DMS 273 (cell line): ENCODE measurements around the gene QPRT.
"Not testable (repeated sequence)": the region's sequence is repeated elsewhere in the genome, so short reads cannot be mapped to it uniquely, and the experiment has no call there.

Experiments used
- DNase-seq: peaks from one replicate; lab custom pipeline; 2025; ENCODE audit not compliant: unreplicated experiment; lab: John Stamatoyannopoulos, UW

QPRT gene

DNA sequence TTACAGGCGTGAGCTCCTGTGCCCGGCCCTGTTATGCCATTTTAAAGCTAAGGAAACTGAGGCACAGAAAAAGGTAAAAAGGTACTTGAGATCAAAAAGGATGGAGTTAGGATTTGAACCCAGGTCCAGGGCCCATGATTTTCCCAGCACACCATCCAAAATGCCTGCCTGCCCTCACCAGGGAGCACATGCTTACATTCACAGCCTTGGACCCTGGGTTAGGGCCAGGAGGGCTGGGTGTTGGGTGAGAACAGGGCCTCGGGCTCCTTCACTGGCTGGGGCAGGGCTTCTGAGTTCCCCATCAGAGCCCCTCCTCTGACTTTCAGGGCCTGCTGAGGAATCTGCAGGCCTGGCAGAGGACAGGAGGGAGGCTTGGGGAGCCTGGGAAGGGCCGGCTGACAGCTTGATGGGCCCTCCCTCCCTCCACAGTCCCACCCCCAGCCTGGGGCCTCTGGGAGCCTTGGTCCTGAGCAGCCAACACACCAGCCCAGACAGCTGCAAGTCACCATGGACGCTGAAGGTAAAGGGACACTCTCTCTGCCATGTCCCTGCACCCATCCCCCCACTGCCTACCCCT lies at the start of gene QPRT:
Gene QPRT, plus strand, starts transcription at position 490 of the 577 bp plus-strand sequence. Its CDS starts 18 bp downstream, at position 508.
- peak; percentile 91 for DNase-seq

DNA sequence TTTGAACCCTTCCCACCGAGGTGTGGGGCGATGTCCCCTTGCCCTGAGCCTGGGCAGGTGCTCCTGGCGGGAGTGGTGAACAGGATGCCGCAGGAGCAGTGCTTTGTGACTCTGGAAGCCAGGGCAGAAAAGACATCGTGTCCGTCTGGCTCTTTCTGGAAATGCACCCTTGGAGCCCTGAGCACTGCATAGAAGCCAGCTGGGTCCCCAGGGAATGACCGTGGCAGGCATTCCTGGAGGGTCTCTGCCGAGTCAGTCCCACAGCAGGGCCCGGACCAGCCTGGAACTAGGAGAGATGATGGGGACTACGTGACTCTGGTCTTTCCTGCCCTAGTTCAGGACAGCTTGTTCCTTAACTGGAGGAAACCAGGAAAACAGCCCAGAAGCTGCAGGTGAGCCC lies 49.7 kb upstream of the QPRT start:
- DNase-seq, result not testable (repeated sequence)

DNA sequence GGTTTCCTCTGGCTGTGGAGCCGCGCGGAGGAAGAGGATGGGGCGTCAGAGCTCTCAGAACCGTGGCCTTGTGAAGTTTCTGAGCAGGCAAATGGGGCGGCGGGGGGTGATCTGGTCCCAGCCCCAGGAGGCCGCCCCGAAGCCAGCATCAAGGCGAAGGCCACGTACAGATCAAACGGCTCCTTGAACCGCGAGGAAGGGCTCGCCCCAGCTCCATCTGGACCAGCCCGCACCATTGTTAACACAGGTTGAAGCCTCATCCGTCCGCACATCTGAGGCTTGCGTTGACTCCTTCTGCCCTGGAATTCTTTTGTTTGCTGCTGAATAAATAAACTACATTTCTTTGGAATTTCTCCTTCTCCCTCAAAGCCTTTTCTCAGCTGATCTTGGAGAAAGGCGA lies 47.3 kb upstream of the QPRT start:
- not testable (repeated sequence) for DNase-seq

DNA sequence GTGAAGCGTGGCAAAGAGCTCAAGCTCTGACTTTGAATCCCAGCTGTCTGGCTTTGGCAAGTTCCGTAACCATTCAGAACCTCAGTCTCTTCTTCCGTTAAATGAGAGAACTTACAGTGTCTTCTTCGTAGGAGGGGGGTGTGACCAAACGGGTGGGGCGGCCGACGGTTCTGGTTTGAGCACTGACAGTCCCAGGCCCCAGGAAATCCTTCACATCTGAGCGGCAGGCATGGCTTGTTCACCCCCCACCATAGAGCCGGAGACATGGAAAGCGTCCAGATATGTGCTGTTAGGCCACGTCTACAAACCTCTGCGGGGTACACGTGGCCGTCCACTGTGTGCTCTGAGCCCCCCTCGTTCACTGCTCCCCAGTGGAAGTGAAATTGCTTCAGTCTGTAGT lies 43.1 kb upstream of the QPRT start:
- DNase-seq, result not testable (repeated sequence)

DNA sequence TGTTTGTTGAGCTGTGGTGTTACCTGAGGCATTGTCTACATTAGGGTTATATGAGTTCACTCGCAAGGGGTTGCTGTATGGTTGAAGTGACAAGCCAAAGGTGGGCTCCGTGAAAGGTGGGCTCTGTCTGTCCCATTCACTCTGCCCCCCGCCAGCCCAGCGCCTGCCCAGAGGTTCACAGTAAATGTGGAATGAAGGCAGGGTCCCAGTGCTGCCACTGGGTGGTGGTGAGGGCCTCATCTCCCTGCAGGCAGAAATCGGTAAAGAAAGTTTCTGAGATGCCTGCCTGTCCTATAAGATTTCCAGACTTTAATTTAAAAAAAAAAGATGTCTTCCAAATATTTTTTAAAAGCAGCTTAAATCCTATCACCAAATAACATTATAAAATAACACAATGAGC lies 42.6 kb upstream of the QPRT start:
- not testable (repeated sequence) for DNase-seq

DNA sequence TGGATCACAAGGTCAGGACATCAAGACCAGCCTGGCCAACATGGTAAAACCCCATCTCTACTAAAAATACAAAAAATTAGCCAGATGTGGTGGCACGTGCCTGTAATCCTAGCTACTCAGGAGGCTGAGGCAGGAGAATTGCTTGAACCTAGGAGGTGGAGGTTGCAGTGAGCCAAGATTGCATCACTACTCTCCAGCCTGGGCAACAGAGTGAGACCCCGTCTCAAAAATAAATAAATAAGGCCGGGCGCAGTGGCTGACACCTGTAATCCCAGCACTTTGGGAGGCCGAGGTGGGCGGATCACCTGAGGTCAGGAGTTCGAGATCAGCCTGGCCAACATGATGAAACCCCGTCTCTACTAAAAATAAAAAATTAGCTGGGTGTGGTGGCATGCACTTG lies 40.2 kb upstream of the QPRT start:
- not testable (repeated sequence) for DNase-seq

DNA sequence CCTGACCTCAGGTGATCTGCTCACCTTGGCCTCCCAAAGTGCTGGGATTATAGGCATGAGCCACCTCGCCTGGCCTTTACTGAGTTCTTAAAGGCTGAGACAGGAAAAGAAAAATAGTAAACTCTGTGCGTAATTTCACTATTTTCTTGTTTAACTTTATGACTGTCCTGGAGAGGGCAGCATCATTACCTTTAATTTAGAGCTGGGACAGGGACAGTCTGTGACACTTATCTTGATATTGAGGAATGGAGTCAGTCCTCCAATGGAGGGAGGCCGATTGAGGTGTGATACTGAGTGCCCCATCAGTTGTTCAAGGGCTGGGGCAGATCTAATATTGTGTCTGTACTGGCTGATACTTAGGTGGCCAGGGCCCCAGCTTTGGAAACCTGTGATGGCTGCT lies 37.4 kb upstream of the QPRT start:
- peak; percentile 36 for DNase-seq

DNA sequence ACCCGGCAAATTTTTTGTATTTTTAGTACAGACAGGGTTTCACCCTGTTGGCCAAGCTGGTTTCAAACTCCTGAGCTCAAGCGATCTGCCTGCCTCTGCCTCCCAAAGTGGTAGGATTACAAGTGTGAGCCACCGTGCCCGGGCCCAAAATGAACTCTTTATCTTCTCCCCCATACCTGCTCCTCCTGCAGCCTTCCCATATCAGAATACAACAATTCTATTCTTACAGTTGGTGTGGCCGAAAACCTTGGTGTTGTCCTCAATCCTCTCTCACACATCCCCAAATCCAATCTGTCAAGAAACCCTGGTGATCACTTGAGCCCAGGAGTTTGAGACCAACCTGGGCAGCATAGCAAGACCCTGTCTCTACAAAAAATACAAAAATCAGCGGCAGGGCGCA lies 35.4 kb upstream of the QPRT start:
- DNase-seq, result no peak

DNA sequence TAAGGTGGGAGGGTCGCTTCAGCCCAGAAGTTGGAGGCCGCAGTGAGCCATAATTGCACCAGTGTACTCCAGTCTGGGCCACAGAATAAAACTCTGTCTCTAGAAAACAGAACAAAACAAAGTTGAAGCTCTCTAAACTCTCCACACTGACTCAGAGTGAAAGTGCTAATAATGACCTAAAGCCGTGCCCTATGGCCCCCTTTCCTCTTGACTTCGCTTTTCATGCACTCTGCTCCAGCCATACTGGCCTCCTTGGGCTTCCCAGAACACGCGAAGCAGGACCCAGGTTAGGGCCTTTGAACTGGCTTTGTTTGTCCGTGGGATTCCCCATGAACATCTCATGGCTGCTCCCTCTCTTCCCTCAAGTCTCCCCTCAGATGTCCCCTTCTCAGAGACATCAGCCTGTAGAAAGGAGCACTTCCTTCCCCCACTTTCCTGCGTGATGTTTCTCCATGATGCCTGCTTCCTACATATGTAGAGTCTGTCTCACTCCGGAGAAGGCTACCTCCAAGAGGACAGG lies 34.6 kb upstream of the QPRT start:
- no peak for DNase-seq

DNA sequence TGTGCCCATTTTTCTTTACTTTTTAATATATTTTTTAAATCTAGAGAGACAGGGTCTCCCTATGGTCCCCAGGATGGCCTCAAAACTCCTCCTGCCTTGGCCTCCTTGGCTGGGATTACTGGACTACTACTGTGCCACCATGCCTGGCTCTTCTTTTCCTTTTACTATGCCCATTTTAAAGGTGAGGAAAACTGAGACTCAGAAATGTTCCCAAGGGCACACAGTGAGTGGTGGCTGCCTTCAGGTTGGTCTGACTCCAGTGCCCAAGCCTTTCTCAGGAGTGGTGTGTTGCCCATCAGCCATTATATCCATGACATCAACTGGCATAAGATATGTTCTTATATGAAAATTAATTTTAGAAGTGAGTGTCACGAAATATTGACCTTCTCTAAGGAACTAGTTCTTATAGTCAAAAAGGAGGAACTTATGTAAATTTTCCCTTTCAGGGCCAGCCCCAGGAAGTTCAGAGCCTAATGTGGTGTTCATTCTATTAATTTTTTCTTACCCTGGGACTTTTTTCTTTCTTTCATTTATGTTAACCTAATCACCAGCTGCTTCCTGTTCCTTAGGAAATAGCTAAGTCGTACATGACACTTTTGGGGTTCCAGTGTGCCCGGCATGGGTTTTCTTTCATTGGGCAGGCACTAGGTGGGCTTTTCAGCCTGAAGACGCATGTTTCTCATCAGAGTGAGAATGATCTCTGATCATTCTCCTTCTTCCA lies 33.8 kb upstream of the QPRT start:
- no peak for DNase-seq

DNA sequence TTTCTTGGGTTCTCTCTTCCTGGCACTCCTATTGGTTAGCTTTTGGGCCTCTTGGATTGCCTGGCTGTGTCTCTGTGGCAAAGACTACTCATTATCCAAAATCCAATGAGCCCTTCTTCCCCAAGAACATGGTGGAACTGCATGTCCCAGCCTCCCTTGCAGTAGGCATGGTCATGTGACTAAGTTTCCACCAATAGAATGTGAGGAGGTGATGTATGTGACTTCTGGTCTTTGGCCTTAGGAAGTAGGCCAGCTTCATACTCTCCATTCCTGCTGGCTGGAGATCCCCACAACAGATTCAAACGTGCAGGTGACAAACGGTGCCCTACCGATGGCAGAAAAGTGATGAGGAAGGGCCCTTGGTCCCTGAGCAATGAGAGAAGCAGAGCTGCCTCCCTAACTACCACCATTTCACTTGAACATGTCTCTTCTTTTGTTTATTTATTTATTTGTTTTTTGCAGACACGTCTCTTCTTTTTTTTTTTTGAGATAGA lies 33.2 kb upstream of the QPRT start:
- peak; percentile 69 for DNase-seq

DNA sequence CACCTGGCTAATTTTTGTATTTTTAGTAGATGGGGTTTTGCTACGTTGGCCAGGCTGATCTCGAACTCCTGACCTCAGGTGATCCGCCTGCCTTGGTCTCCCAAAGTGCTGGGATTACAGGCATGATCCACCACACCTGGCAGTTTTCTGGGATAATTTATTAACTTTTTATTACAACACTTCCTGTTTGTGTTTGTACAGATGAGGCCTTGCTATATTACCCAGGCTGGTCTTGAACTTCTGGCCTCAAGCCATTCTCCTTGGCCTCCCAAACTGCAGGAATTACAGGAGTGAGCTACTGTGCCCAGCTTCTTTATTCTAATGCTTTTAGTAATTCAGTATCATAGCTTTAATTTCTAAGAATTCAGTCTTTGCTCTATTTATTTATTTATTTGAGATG lies 32.0 kb upstream of the QPRT start:
- no peak for DNase-seq

DNA sequence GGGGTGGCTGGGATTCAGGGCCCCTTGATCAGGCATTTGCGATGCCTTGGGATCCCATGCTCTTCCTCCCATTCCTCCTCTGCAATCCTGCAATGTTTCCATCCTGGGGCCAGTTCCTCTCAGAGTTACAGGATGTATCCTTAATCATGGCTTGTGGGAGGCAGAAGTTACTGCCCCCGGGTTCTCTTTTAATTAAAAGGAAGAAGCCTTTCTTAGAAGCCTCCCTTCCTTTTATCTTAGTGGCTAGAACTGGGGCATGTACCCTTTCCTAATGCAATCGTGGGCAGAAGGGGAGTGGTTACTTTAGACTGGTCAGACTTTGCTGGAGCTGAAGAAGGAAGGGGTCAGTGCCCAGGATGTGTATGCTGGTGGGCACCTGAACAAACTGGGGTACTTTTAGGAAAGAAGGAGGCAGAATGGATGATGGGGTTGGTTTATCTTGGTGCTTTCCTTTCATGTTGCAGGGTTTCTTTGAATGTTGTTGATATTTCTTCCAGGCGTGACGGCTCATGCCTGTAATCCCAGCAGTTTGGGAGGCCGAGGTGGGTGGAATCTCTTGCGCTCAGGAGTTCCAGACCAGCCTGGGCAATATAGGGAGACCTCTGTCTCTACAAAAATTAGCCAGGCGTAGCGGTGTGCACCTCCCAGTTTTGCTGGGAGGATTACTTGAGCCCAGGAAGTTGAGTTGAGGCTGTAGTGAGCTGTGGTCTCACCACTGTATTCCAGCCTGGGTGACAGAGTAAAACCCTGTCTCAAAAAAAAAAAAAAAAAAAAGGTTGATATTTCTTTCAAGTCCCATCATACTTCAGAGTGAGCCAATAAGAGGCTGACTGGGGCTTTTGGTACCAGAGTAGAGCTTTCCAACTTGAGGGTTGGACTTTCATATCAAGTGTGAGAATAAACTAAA lies 29.1 kb upstream of the QPRT start:
- no peak for DNase-seq

DNA sequence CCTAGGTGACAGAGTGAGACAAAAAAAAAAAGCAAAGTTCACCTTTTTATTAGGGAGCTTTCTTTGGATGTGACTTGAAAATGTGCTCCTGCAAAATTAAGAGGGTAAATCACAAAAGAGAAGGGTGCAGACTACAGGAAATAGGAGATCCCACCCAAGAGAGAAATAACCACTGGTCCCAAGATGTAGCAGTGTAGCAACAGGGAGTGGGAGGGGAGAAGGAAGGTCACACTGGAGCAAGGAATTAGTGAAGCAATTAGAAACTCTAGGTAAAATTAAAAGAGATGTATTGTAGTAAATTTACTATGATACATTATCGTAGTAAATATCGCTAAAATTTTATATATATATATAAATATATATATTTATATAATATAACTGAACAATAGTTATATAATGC lies 28.2 kb upstream of the QPRT start:
- no peak for DNase-seq

DNA sequence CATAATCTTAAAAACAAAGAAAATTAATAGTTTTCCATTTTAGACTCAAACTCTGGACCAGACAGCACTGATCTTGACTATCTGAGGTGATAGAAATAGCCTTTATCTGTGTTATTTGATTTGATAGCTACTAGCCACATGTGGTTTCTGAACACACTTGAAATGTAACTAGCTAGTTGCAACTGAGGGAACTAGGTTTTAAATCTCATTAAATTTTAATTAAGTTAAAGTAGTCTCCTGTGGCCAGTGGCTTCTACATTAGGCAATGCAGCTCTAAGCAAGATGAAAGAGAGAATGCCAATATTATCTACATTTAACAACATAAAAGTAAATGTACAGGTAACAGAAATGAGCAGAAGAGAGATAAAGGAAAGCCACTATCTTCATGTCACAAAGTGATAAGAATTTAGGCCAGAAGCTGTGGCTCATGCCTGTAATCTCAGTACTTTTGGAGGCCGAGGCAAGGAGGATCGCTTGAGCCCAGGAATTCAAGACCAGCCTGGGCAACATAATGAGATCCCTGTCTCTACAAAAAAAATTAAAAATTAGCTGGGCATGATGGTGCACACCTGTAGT lies 27.1 kb upstream of the QPRT start:
- no peak for DNase-seq

DNA sequence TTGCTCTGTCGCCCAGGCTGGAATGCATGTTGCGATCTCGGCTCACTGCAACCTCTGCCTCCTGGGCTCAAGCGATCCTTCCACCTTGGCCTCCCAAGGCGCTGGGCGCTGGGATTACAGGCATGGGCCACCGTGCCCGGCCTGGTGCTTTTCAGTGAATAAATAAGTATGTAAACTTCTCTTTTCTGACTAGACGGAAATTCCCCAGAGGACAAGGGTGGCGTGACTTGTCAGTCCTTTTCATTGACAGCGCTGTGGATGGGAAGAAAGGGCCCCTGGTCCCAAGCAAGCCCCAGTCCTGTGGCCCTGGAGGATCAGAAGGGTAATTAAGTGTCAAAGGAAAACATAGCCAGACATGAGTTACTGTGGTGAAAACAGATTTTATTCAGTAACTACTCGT lies 25.5 kb upstream of the QPRT start:
- DNase-seq, result no peak

DNA sequence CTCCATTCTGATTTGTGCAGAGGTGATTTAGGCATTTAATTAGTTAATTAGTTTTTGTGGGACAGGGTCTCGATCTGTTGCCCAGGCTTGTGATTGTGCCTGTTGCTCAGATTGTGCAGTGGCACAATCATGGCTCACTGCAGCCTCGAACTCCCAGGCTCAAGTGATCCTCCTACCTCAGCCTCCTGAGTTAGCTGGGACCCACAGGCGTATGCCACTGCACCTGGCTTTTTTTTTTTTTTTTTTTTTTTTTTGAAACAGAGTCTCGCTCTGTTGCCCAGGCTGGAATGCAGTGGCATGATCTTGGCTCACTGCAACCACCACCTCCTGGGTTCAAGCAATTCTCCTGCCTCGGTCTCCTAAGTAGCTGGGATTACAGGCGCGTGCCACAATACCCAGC lies 25.1 kb upstream of the QPRT start:
- not testable (repeated sequence) for DNase-seq

DNA sequence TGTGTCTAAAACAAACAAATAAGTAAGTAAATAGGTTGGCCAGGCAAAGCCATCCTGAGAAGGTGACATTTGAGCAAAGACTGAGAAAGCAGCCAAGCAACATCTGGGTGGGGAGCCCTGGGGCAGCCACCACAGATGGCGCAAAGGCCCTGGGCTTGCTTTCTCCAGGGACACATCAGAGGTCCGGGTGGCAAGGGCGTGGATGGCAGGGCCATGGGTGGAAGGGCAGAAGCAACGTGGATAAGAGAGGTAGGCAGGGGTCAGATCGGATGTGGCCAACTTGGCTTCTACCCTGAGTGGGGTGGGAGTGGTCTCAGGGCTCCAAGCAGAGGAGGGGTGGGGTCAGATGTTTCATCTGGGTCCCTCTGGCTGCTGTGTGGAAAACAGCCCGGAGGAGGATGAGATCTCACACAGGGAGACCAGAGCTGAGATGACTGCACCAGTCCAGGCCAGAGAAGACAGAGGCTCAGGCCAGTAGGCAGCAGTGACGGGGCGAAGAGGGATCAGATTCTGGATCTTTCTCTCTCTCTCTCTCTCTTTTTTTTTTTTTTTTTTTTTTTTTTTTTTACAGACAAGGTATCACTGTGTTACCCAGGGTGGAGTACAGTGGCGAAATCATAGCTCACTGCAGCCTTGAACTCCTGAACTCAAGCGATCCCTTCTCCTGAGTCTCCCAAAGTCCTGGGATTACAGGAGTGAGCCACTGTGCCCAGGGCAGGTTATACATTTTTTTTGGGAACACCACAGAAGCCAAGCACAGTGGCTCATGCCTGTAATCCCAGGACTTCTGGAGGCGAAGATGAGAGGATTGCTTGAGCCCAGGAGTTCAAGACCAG lies 22.1 kb upstream of the QPRT start:
- DNase-seq, result no peak

DNA sequence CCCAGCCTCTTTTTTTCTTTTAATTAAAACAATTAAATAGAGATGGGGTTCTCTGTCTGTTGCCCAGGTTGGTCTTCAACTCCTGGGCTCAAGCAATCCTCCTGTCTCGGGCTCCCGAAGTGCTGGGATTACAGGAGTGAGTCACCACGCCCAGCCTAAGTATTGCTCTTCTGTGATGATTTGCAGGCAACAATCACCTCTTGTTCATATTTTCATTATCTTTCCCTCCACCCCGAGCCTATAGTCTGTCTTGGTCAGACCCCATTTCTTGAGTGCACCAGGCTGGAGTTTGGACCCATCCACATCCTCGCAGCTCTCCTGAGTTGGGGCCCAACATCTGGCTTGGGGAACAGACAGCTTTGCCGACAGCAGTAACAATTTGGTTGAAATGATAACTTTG lies 20.3 kb upstream of the QPRT start:
- no peak for DNase-seq

DNA sequence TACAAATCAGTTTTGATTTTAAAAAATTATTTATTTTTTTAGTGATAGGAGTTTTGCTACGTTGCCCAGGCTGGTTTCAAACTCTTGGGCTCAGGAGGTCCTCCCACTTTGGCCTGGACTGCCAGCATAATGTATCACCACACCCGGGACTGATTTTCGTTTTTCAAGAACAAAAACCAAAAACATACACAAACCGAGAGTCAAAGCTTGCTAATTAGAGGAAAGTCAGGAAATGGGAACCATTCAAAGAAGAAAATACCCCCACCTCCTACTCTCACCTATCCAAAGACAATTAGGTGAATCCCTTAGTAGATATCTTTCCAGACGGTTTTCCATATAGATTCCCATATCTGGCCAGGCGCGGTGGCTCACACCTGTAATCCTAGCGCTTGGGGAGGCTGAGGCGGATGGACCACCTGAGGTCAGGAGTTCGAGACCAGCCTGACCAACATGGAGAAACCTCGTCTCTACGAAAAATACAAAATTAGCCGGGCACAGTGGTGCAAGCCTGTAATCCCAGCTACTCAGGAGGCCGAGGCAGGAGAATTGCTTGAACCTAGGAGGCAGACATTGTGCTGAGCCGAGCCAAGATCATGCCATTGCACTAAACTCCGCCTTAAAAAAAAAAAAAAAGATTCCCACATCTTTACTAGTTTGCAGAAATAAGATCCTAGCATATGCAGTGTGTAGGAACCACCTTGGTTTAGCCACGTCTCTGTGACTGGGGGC lies 16.8 kb upstream of the QPRT start:
- no peak for DNase-seq
